ENCODE results near the gene RAB33B.
"Not testable (repeated sequence)": the region's sequence is repeated elsewhere in the genome, so short reads cannot be mapped to it uniquely, and the experiment has no call there.

Gene RAB33B

GRCh38 chr4:139447078-139447477 lies 6.8 kb upstream of the RAB33B start:
- not testable (repeated sequence) for H3K18ac ChIP-seq (ENCODE audit: low read length); H4K8ac ChIP-seq (ENCODE audit: low read depth, low read length); DNase-seq; H3K27ac ChIP-seq (ENCODE audit: low read depth, low read length); H3K9ac ChIP-seq (ENCODE audit: low read length); H2BK120ac ChIP-seq (ENCODE audit: low read depth, low read length); H3K4me3 ChIP-seq (ENCODE audit: low read length); H3K36me3 ChIP-seq (ENCODE audit: control insufficient read depth, insufficient read depth, low read length); H3K56ac ChIP-seq (ENCODE audit: low read length); H4K5ac ChIP-seq (ENCODE audit: low read length); H3K4me1 ChIP-seq (ENCODE audit: control insufficient read depth, low read depth, low read length); H3K23ac ChIP-seq (ENCODE audit: low read length); H3K4ac ChIP-seq (ENCODE audit: low read depth, low read length); H3K27me3 ChIP-seq (ENCODE audit: insufficient read depth, low read length, poor library complexity); H2AK5ac ChIP-seq (ENCODE audit: low read length); H3K79me2 ChIP-seq (ENCODE audit: control insufficient read depth, insufficient read depth, low read length); H3K79me1 ChIP-seq (ENCODE audit: low read length); H2BK15ac ChIP-seq (replicated peaks; ENCODE audit: low read depth); H2BK5ac ChIP-seq (ENCODE audit: low read length); H3K4me2 ChIP-seq (ENCODE audit: low read length)
- WGBS (ENCODE audit: extremely low coverage, insufficient coverage, low lambda C conversion rate): no CpG with 5 or more reads among the region's 4 CpGs

DNA sequence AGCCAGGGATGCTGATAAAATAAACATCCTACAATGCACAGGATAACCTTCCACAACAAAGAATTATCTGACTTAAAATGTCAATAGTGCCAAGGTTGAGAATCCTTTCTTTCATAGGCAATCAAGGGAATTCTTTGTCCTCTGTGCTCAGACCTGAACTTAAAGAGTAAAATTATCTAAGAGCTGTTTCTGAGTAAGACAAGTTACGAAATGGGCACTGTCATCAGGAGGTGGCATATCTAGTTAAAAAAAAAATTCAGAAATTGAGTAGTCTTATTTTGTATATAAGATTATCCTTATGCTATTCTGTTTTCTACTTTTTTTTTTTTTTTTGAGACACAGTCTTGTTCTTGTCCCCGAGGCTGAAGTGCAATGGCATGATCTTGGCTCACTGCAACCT lies 3.3 kb upstream of the RAB33B start:
- no peak overlapping the region for H4K5ac ChIP-seq (ENCODE audit: low read length)
- H3K56ac ChIP-seq (ENCODE audit: low read length): no peak overlapping the region
- peaks cover 2% of the 10 kb centered on the region for H3K4me1 ChIP-seq (ENCODE audit: control insufficient read depth, low read depth, low read length)
- WGBS (ENCODE audit: extremely low coverage, insufficient coverage, low lambda C conversion rate): no CpG with 5 or more reads among the region's 2 CpGs
- no peak overlapping the region for H2BK15ac ChIP-seq (replicated peaks; ENCODE audit: low read depth)
- H3K27me3 ChIP-seq (ENCODE audit: insufficient read depth, low read length, poor library complexity): no peaks in the 10 kb centered on the region
- H3K79me1 ChIP-seq (ENCODE audit: low read length): peaks cover 6% of the 10 kb centered on the region
- no peak overlapping the region for H2BK120ac ChIP-seq (ENCODE audit: low read depth, low read length)
- no peak overlapping the region for H3K9ac ChIP-seq (ENCODE audit: low read length)
- H2BK5ac ChIP-seq (ENCODE audit: low read length): no peak overlapping the region
- no peak for DNase-seq
- no peak overlapping the region for H3K27ac ChIP-seq (ENCODE audit: low read depth, low read length)
- H3K4me3 ChIP-seq (ENCODE audit: low read length): no peak overlapping the region
- H2AK5ac ChIP-seq (ENCODE audit: low read length): no peak overlapping the region
- H3K79me2 ChIP-seq (ENCODE audit: control insufficient read depth, insufficient read depth, low read length): peaks cover 10% of the 10 kb centered on the region
- no peak overlapping the region for H4K8ac ChIP-seq (ENCODE audit: low read depth, low read length)
- no peak overlapping the region for H3K18ac ChIP-seq (ENCODE audit: low read length)
- H3K4me2 ChIP-seq (ENCODE audit: low read length): no peak overlapping the region
- no peak overlapping the region for H3K4ac ChIP-seq (ENCODE audit: low read depth, low read length)
- H3K23ac ChIP-seq (ENCODE audit: low read length): no peak overlapping the region
- H3K36me3 ChIP-seq (ENCODE audit: control insufficient read depth, insufficient read depth, low read length): no peaks in the 10 kb centered on the region

DNA sequence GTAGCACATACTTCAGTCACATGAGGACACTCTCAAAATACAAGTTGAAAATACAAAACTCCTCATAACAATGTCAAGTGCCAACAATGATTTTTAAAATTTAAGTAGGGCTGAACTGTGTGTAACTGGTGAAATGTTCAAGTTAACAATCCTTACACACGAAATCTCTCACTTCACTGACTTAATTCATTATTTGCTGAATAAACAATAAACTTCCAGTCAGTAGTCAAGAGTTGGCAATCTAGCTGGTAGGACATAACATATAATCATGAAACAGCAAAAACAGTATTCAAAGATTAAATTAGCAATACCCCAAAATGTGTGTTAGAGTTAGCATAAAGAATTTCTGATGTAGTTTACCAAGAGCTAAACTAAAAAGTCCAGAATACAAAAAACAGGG lies 1.9 kb upstream of the RAB33B start:
- Histone ChIP-seq H3K36me3 (ENCODE audit: control insufficient read depth, insufficient read depth, low read length) (no peaks in the 10 kb centered on the region), H3K27ac (ENCODE audit: low read depth, low read length) (no peak overlapping the region), H2AK5ac (ENCODE audit: low read length) (no peak overlapping the region), H2BK120ac (ENCODE audit: low read depth, low read length) (no peak overlapping the region), H3K4ac (ENCODE audit: low read depth, low read length) (no peak overlapping the region), H3K79me2 (ENCODE audit: control insufficient read depth, insufficient read depth, low read length) (peaks cover 16% of the 10 kb centered on the region), H3K18ac (ENCODE audit: low read length) (no peak overlapping the region), H3K56ac (ENCODE audit: low read length) (no peak overlapping the region), H2BK15ac (replicated peaks; ENCODE audit: low read depth) (no peak overlapping the region), H3K4me2 (ENCODE audit: low read length) (no peak overlapping the region), H4K8ac (ENCODE audit: low read depth, low read length) (no peak overlapping the region), H3K27me3 (ENCODE audit: insufficient read depth, low read length, poor library complexity) (no peaks in the 10 kb centered on the region), H3K9ac (ENCODE audit: low read length) (no peak overlapping the region), H4K5ac (ENCODE audit: low read length) (no peak overlapping the region), H2BK5ac (ENCODE audit: low read length) (no peak overlapping the region), H3K79me1 (ENCODE audit: low read length) (peaks cover 6% of the 10 kb centered on the region), H3K4me3 (ENCODE audit: low read length) (no peak overlapping the region), H3K4me1 (ENCODE audit: control insufficient read depth, low read depth, low read length) (peaks cover 4% of the 10 kb centered on the region), H3K23ac (ENCODE audit: low read length) (no peak overlapping the region)
- no CpG with 5 or more reads among the region's 1 CpG for WGBS (ENCODE audit: extremely low coverage, insufficient coverage, low lambda C conversion rate)
- DNase-seq: no peak

- H3K4me3 ChIP-seq (ENCODE audit: low read length): peak overlapping the region; percentile 61
- H2BK5ac ChIP-seq (ENCODE audit: low read length): peak overlapping the region; percentile 8
- no peak overlapping the region for H2BK120ac ChIP-seq (ENCODE audit: low read depth, low read length)
- H3K79me2 ChIP-seq (ENCODE audit: control insufficient read depth, insufficient read depth, low read length): peaks cover 19% of the 10 kb centered on the region
- H3K27me3 ChIP-seq (ENCODE audit: insufficient read depth, low read length, poor library complexity): no peaks in the 10 kb centered on the region
- H3K27ac ChIP-seq (ENCODE audit: low read depth, low read length): peak overlapping the region; percentile 82
- peak overlapping the region; percentile 28 for H3K18ac ChIP-seq (ENCODE audit: low read length)
- H3K4me1 ChIP-seq (ENCODE audit: control insufficient read depth, low read depth, low read length): peaks cover 4% of the 10 kb centered on the region
- H3K23ac ChIP-seq (ENCODE audit: low read length): peak overlapping the region; percentile 48
- no peak overlapping the region for H4K8ac ChIP-seq (ENCODE audit: low read depth, low read length)
- H3K36me3 ChIP-seq (ENCODE audit: control insufficient read depth, insufficient read depth, low read length): no peaks in the 10 kb centered on the region
- H4K5ac ChIP-seq (ENCODE audit: low read length): no peak overlapping the region
- DNase-seq: peak; percentile 94
- H3K56ac ChIP-seq (ENCODE audit: low read length): peak overlapping the region; percentile 94
- peak overlapping the region; percentile 33 for H3K4me2 ChIP-seq (ENCODE audit: low read length)
- H3K4ac ChIP-seq (ENCODE audit: low read depth, low read length): no peak overlapping the region
- H3K79me1 ChIP-seq (ENCODE audit: low read length): peaks cover 6% of the 10 kb centered on the region
- WGBS (ENCODE audit: extremely low coverage, insufficient coverage, low lambda C conversion rate): no CpG with 5 or more reads among the region's 15 CpGs
- H2BK15ac ChIP-seq (replicated peaks; ENCODE audit: low read depth): no peak overlapping the region
- no peak overlapping the region for H2AK5ac ChIP-seq (ENCODE audit: low read length)
- peak overlapping the region; percentile 84 for H3K9ac ChIP-seq (ENCODE audit: low read length)
These were observed 915 bp upstream of the RAB33B start for GRCh38 chr4:139453041-139453370.

DNA sequence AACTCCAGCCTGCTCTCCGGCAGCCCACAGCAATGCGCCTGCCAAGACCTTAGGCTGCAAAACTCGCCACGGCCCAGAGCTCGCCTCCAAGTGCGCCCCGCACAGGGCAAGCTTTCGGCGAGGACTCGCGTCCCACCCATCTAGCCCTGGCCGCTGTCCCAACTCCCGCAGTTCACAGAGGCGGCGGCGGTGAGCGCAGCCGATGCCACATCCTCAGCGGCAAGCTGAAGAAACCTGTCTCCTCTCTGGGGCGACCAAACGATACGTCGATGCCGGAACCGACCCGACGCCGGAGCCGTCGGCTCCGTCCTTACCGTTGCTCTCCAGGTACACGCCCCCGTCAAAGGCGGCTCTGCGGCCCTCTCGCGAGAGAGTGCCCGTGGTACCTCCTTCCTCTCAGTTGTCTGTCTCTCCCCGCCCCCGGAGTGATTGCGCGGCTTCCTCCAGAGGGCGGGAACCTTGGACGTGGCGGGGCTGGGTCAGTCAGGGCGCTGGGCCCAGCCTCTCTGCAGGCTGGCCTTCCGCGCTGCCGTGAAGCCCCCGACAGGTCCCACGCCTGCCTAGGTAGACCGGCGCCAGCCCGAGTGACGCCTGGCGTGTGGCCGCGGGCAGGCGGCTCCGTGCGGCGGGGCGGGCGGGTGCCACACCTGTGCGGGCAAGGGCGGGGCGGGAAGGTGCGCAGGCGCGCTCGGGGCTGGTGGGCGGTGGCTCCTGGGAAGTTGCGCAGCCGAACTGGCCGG lies 380 bp upstream of the RAB33B start:
- peak overlapping the region; percentile 48 for H3K23ac ChIP-seq (ENCODE audit: low read length)
- H3K56ac ChIP-seq (ENCODE audit: low read length): peak overlapping the region; percentile 94
- H3K18ac ChIP-seq (ENCODE audit: low read length): peak overlapping the region; percentile 28
- H3K79me2 ChIP-seq (ENCODE audit: control insufficient read depth, insufficient read depth, low read length): peaks cover 25% of the 10 kb centered on the region
- peak; percentile 99 for DNase-seq
- H2AK5ac ChIP-seq (ENCODE audit: low read length): no peak overlapping the region
- no peaks in the 10 kb centered on the region for H3K27me3 ChIP-seq (ENCODE audit: insufficient read depth, low read length, poor library complexity)
- WGBS (ENCODE audit: extremely low coverage, insufficient coverage, low lambda C conversion rate): no CpG with 5 or more reads among the region's 76 CpGs
- H4K5ac ChIP-seq (ENCODE audit: low read length): no peak overlapping the region
- H3K4me1 ChIP-seq (ENCODE audit: control insufficient read depth, low read depth, low read length): peaks cover 4% of the 10 kb centered on the region
- no peaks in the 10 kb centered on the region for H3K36me3 ChIP-seq (ENCODE audit: control insufficient read depth, insufficient read depth, low read length)
- no peak overlapping the region for H2BK120ac ChIP-seq (ENCODE audit: low read depth, low read length)
- no peak overlapping the region for H2BK15ac ChIP-seq (replicated peaks; ENCODE audit: low read depth)
- H3K4me2 ChIP-seq (ENCODE audit: low read length): peak overlapping the region; percentile 33
- H3K4me3 ChIP-seq (ENCODE audit: low read length): peak overlapping the region; percentile 64
- H2BK5ac ChIP-seq (ENCODE audit: low read length): peak overlapping the region; percentile 8
- H4K8ac ChIP-seq (ENCODE audit: low read depth, low read length): no peak overlapping the region
- peak overlapping the region; percentile 97 for H3K27ac ChIP-seq (ENCODE audit: low read depth, low read length)
- peaks cover 9% of the 10 kb centered on the region for H3K79me1 ChIP-seq (ENCODE audit: low read length)
- H3K9ac ChIP-seq (ENCODE audit: low read length): peak overlapping the region; percentile 84
- H3K4ac ChIP-seq (ENCODE audit: low read depth, low read length): no peak overlapping the region

GRCh38 chr4:139455126-139455538 lies 1.2 kb downstream of the RAB33B start:
- Histone ChIP-seq H3K4ac (ENCODE audit: low read depth, low read length) (no peak overlapping the region), H3K4me2 (ENCODE audit: low read length) (peak overlapping the region; percentile 21), H2BK120ac (ENCODE audit: low read depth, low read length) (no peak overlapping the region), H3K27ac (ENCODE audit: low read depth, low read length) (no peak overlapping the region), H3K79me2 (ENCODE audit: control insufficient read depth, insufficient read depth, low read length) (peaks cover 30% of the 10 kb centered on the region), H2BK15ac (replicated peaks; ENCODE audit: low read depth) (no peak overlapping the region), H3K4me1 (ENCODE audit: control insufficient read depth, low read depth, low read length) (peaks cover 7% of the 10 kb centered on the region), H3K18ac (ENCODE audit: low read length) (no peak overlapping the region), H3K27me3 (ENCODE audit: insufficient read depth, low read length, poor library complexity) (no peaks in the 10 kb centered on the region), H3K4me3 (ENCODE audit: low read length) (no peak overlapping the region), H3K23ac (ENCODE audit: low read length) (no peak overlapping the region), H4K8ac (ENCODE audit: low read depth, low read length) (no peak overlapping the region), H2AK5ac (ENCODE audit: low read length) (no peak overlapping the region), H4K5ac (ENCODE audit: low read length) (no peak overlapping the region), H2BK5ac (ENCODE audit: low read length) (no peak overlapping the region), H3K56ac (ENCODE audit: low read length) (peak overlapping the region; percentile 44), H3K79me1 (ENCODE audit: low read length) (peaks cover 9% of the 10 kb centered on the region), H3K9ac (ENCODE audit: low read length) (peak overlapping the region; percentile 92), H3K36me3 (ENCODE audit: control insufficient read depth, insufficient read depth, low read length) (no peaks in the 10 kb centered on the region)
- DNase-seq: peak; percentile 32
- no CpG with 5 or more reads among the region's 6 CpGs for WGBS (ENCODE audit: extremely low coverage, insufficient coverage, low lambda C conversion rate)

Measured in mesendoderm (in vitro differentiated cells).